SK-N-SH treated with all-trans-retinoic acid at 6 μM for 48 hours (cell line): Measurements from ENCODE around the gene SPDL1.

Experiments used
- ATAC-seq: fragments of 200-7000 bp; cut with Tn5 transposase; 3 replicates; pipeline ENCODE4 v1.9.1; 2020; ENCODE audit warnings: mild to moderate bottlenecking, moderate library complexity
- ARNTL ChIP-seq: fragments of 450-650 bp; formaldehyde crosslinking; IDR thresholded peaks from 2 replicates; pipeline ENCODE4 v1.5.0; 2020; ENCODE audit warnings: low read depth, mild to moderate bottlenecking, moderate library complexity, borderline replicate concordance
- BACH2 ChIP-seq: fragments of 250-450 bp; sonication (Bioruptor Pico); IDR thresholded peaks from 2 replicates; pipeline ENCODE4 v1.9.0; 2021; ENCODE audit warnings: mild to moderate bottlenecking, borderline replicate concordance
- CREB5 ChIP-seq: fragments of 250-450 bp; sonication (Bioruptor Pico); IDR thresholded peaks from 2 replicates; pipeline ENCODE4 v1.5.1; 2020; ENCODE audit warnings: low read depth, mild to moderate bottlenecking, moderate library complexity
- ESRRG ChIP-seq: fragments of 250-450 bp; sonication (Bioruptor Pico); IDR thresholded peaks from 2 replicates; pipeline ENCODE4 v1.6.1; 2021; ENCODE audit warnings: mild to moderate bottlenecking
- GLIS3 ChIP-seq: fragments of 250-450 bp; sonication (Bioruptor Pico); IDR thresholded peaks from 2 replicates; pipeline ENCODE4 v1.5.0; 2020; ENCODE audit warnings: mild to moderate bottlenecking, moderate library complexity
- ISL1 ChIP-seq: fragments of 250-450 bp; sonication (Bioruptor Pico); IDR thresholded peaks from 2 replicates; pipeline ENCODE4 v2.1.2; 2022; ENCODE audit warnings: mild to moderate bottlenecking, moderate library complexity
- OSR1 ChIP-seq: fragments of 250-450 bp; sonication (Bioruptor Pico); IDR thresholded peaks from 2 replicates; pipeline ENCODE4 v1.8.0; 2022; ENCODE audit warnings: moderate library complexity, mild to moderate bottlenecking, inconsistent platforms
- PATZ1 ChIP-seq: fragments of 250-450 bp; sonication (Bioruptor Pico); IDR thresholded peaks from 2 replicates; pipeline ENCODE4 v1.8.0; 2020; ENCODE audit warnings: mild to moderate bottlenecking, moderate library complexity, borderline replicate concordance
- PPARA ChIP-seq: fragments of 250-450 bp; sonication (Bioruptor Pico); IDR thresholded peaks from 2 replicates; pipeline ENCODE4 v1.5.0; 2020; ENCODE audit warnings: mild to moderate bottlenecking, borderline replicate concordance
- RARB ChIP-seq: fragments of 250-450 bp; sonication (Bioruptor Pico); IDR thresholded peaks from 2 replicates; pipeline ENCODE4 v1.8.0; 2021; ENCODE audit warnings: mild to moderate bottlenecking, moderate library complexity
- SNAI2 ChIP-seq: fragments of 250-450 bp; sonication (Bioruptor Pico); IDR thresholded peaks from 2 replicates; pipeline ENCODE4 v1.5.0; 2020; ENCODE audit warnings: mild to moderate bottlenecking, moderate library complexity
- TCF4 ChIP-seq: fragments of 250-450 bp; sonication (Bioruptor Pico); IDR thresholded peaks from 2 replicates; pipeline ENCODE4 v1.8.0; 2021; ENCODE audit warnings: mild to moderate bottlenecking, moderate library complexity, borderline replicate concordance
- TOX ChIP-seq: fragments of 250-450 bp; sonication (Bioruptor Pico); IDR thresholded peaks from 2 replicates; pipeline ENCODE4 v1.8.0; 2021; ENCODE audit warnings: mild to moderate bottlenecking, moderate library complexity, borderline replicate concordance
- TSHZ2 ChIP-seq: fragments of 250-450 bp; sonication (Bioruptor Pico); IDR thresholded peaks from 2 replicates; pipeline ENCODE4 v1.5.0; 2020; ENCODE audit warnings: mild to moderate bottlenecking, moderate library complexity
- ZC3H10 ChIP-seq: fragments of 250-450 bp; sonication (Bioruptor Pico); IDR thresholded peaks from 2 replicates; pipeline ENCODE4 v1.5.1; 2021; ENCODE audit warnings: mild to moderate bottlenecking, moderate library complexity
- ZFP3 ChIP-seq: fragments of 250-450 bp; sonication (Bioruptor Pico); IDR thresholded peaks from 2 replicates; pipeline ENCODE4 v1.5.0; 2020; ENCODE audit warnings: mild to moderate bottlenecking, moderate library complexity
- ZNF565 ChIP-seq: fragments of 450-650 bp; formaldehyde crosslinking; conservative IDR thresholded peaks from 2 replicates; pipeline ENCODE4 v1.5.0; 2020; ENCODE audit warnings: low read depth, mild to moderate bottlenecking, moderate library complexity
- ZNF70 ChIP-seq: fragments of 450-650 bp; formaldehyde crosslinking; IDR thresholded peaks from 2 replicates; pipeline ENCODE4 v1.5.0; 2020; ENCODE audit warnings: mild to moderate bottlenecking, moderate library complexity
- ZNF8 ChIP-seq: fragments of 450-650 bp; formaldehyde crosslinking; IDR thresholded peaks from 2 replicates; pipeline ENCODE4 v1.5.0; 2020; ENCODE audit warnings: mild to moderate bottlenecking, moderate library complexity

SPDL1 gene

GRCh38 chr5:169627551-169627950 is 44.0 kb downstream of the SPDL1 start (continued):
- TF ChIP-seq PPARA (CRISPR knock-in tag): no peak
- TF ChIP-seq, all 23 proteins: peak for 0

- no peak for TF ChIP-seq ZNF565
- no peak for TF ChIP-seq SNAI2 (CRISPR knock-in tag)
- TF ChIP-seq PATZ1 (CRISPR knock-in tag): no peak
- no peak for TF ChIP-seq CREB5
- no peak for TF ChIP-seq ZNF8 (CRISPR knock-in tag)
- TF ChIP-seq BACH2: no peak
- TF ChIP-seq ARNTL (CRISPR knock-in tag): no peak
- no peak for TF ChIP-seq GLIS3 (CRISPR knock-in tag)
- no peak for TF ChIP-seq ZFP3 (CRISPR knock-in tag)
- TF ChIP-seq ZC3H10 (CRISPR knock-in tag): no peak
- TF ChIP-seq OSR1 (CRISPR knock-in tag): no peak
- no peak for ATAC-seq
Measured at GRCh38 chr5:169628892-169629291, 45.3 kb downstream of the SPDL1 start.

- no peak for TF ChIP-seq ESRRG (CRISPR knock-in tag)
- no peak for TF ChIP-seq CREB5
- TF ChIP-seq TCF4 (CRISPR knock-in tag): no peak
- TF ChIP-seq RARB: no peak
- no peak for TF ChIP-seq PPARA (CRISPR knock-in tag)
- TF ChIP-seq BACH2: no peak
- TF ChIP-seq ZNF70 (CRISPR knock-in tag): no peak
- no peak for TF ChIP-seq ISL1 (CRISPR knock-in tag)
- TF ChIP-seq OSR1 (CRISPR knock-in tag): no peak
- TF ChIP-seq ZNF565: no peak
- no peak for TF ChIP-seq ZC3H10 (CRISPR knock-in tag)
- TF ChIP-seq SNAI2 (CRISPR knock-in tag): no peak
- TF ChIP-seq PATZ1 (CRISPR knock-in tag): no peak
- TF ChIP-seq TOX (CRISPR knock-in tag): no peak
- no peak for TF ChIP-seq ARNTL (CRISPR knock-in tag)
- ATAC-seq: peak; percentile 79
Measured at GRCh38 chr5:169629847-169630548, 46.4 kb downstream of the SPDL1 start.

- no peak for TF ChIP-seq ZC3H10 (CRISPR knock-in tag)
- TF ChIP-seq TSHZ2: no peak
- TF ChIP-seq BACH2: no peak
Measured at GRCh38 chr5:169631360-169631759, 47.8 kb downstream of the SPDL1 start.

More at GRCh38 chr5:169631360-169631759, 47.8 kb downstream of the SPDL1 start:
- no peak for ATAC-seq
